Measurements from ENCODE around the gene FLNB.
A peak's percentile ranks its signal among the peaks of the same experiment; 100 is the strongest.

The FLNB gene

DNA sequence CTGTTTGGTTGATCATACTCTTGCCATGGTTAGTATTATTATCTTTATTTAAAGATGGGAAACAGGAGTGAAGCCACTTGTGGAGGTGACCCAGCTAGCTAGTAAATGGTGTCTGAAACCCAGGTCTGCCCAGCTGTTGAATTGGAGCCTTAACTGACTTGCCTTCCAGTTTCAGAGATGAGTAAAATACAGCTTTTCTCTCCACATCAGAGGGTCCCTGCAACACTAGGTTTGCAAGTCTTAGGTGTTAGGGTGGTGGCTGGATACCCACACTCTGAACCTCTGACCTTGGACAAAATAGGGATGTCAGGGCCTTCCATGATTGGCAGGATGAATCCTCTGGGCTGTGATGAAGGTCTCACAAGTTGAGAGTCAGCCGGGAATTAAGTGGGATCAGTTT is 4.1 kb downstream of the FLNB start:
- Histone ChIP-seq H3K36me3 (ENCODE audit: insufficient read depth, low read length) (no peaks in the 10 kb centered on the region), H3K27ac (ENCODE audit: low read depth, low read length) (no peak overlapping the region), H3K4me3 (ENCODE audit: low read length) (no peak overlapping the region), H3K9me3 (ENCODE audit: insufficient read depth, low read depth, low read length) (no peaks in the 10 kb centered on the region), H3K4me1 (ENCODE audit: insufficient read depth, low read length) (peaks cover 39% of the 10 kb centered on the region), H3K27me3 (ENCODE audit: insufficient read depth, low read length) (no peaks in the 10 kb centered on the region), H3K9ac (ENCODE audit: low read depth, low read length) (no peak overlapping the region)
- WGBS, result 85% methylated on average over 1 of the region's 1 CpG

DNA sequence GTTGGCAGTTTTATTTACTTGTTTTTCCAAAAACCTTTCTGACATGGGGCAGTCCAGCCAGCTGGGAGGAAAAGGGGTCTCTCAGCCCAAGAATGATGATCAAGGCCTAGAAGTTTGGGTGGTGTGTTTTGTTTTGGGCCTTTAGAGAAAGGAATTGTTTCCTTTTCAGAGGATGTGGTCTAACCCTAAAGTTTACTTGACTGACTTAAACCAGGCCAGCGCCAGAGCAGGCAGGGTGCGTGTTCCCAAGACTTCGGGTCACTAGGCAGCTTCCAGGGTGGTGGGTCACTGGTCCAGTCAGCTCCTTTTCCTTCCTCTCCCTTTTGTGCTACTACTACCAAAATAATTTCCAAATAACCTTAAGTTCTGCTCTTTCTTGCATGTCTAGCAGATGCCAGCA is 4.9 kb downstream of the FLNB start:
- no peak overlapping the region for H3K27ac ChIP-seq (ENCODE audit: low read depth, low read length)
- H3K4me3 ChIP-seq (ENCODE audit: low read length), result no peak overlapping the region
- peaks cover 47% of the 10 kb centered on the region for H3K4me1 ChIP-seq (ENCODE audit: insufficient read depth, low read length)
- H3K36me3 ChIP-seq (ENCODE audit: insufficient read depth, low read length), result no peaks in the 10 kb centered on the region
- no peaks in the 10 kb centered on the region for H3K27me3 ChIP-seq (ENCODE audit: insufficient read depth, low read length)
- no peaks in the 10 kb centered on the region for H3K9me3 ChIP-seq (ENCODE audit: insufficient read depth, low read depth, low read length)
- 94% methylated on average over 3 of the region's 3 CpGs for WGBS
- no peak overlapping the region for H3K9ac ChIP-seq (ENCODE audit: low read depth, low read length)

DNA sequence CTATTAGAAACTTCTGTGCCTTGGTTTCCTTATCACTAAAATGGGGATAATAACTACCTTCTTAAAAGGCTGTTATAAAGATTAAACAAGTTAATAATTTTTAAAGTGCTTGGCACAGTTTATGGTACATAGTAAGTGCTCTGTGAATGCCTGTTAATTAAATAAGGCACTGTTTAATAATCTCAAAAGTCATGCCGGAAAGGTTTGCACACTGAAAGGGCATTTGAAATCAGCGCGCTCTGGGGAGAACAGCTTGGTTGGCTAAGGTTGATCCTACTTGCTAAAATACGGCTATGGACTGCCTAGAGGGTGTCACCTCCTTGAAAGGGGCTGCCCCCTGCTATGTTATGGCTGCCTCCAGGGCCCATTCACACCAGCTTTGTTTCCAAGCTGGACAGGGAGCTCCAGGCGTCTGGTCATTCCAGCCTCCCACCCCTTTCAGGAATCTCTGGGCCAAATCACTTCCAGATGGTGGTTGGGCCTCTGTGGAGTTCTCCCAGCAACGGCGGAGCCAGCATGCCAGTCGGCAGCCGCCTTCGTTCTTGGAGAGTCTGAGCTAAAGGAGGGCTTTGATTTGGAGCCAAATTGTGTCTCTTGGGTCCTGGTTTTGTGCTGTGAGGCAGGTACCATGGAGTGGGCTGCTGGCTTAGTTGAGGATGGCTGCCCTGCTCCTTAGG is 5.9 kb downstream of the FLNB start:
- Histone ChIP-seq H3K4me3 (ENCODE audit: low read length) (no peak overlapping the region), H3K36me3 (ENCODE audit: insufficient read depth, low read length) (no peaks in the 10 kb centered on the region), H3K27me3 (ENCODE audit: insufficient read depth, low read length) (no peaks in the 10 kb centered on the region), H3K4me1 (ENCODE audit: insufficient read depth, low read length) (peaks cover 47% of the 10 kb centered on the region), H3K9me3 (ENCODE audit: insufficient read depth, low read depth, low read length) (no peaks in the 10 kb centered on the region), H3K27ac (ENCODE audit: low read depth, low read length) (0 out of 2 replicates have a peak overlapping the region, but pooled peaks have one; percentile 16), H3K9ac (ENCODE audit: low read depth, low read length) (no peak overlapping the region)
- 83% methylated on average over 10 of the region's 10 CpGs for WGBS

DNA sequence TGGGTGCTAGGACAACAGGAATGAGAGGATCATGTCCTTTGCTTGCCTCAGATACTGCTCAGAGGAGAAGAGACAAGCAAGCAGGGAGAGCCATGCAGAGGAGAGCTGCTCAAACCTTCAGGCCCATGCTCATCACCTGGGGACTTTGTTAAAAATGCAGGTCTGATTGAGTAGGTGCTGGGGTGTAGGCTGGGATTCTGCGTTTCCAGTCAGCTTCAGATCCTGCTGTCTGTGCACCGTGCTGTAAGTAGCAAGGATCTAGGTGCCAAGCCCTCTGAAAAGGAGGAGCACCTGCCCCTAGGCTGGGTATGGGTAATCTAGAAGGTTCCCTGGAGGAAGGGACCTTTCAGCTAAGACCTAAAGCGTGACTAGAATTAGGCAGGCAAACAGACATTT is 7.3 kb downstream of the FLNB start:
- no peaks in the 10 kb centered on the region for H3K36me3 ChIP-seq (ENCODE audit: insufficient read depth, low read length)
- no peaks in the 10 kb centered on the region for H3K9me3 ChIP-seq (ENCODE audit: insufficient read depth, low read depth, low read length)
- no peak overlapping the region for H3K27ac ChIP-seq (ENCODE audit: low read depth, low read length)
- H3K4me1 ChIP-seq (ENCODE audit: insufficient read depth, low read length), result peaks cover 52% of the 10 kb centered on the region
- WGBS, result 90% methylated on average over 3 of the region's 3 CpGs
- H3K27me3 ChIP-seq (ENCODE audit: insufficient read depth, low read length), result no peaks in the 10 kb centered on the region
- H3K4me3 ChIP-seq (ENCODE audit: low read length), result no peak overlapping the region
- H3K9ac ChIP-seq (ENCODE audit: low read depth, low read length), result no peak overlapping the region

- Histone ChIP-seq H3K9me3 (ENCODE audit: insufficient read depth, low read depth, low read length) (no peaks in the 10 kb centered on the region), H3K27ac (ENCODE audit: low read depth, low read length) (no peak overlapping the region), H3K4me1 (ENCODE audit: insufficient read depth, low read length) (peaks cover 53% of the 10 kb centered on the region), H3K27me3 (ENCODE audit: insufficient read depth, low read length) (no peaks in the 10 kb centered on the region), H3K36me3 (ENCODE audit: insufficient read depth, low read length) (no peaks in the 10 kb centered on the region), H3K4me3 (ENCODE audit: low read length) (no peak overlapping the region), H3K9ac (ENCODE audit: low read depth, low read length) (no peak overlapping the region)
- 83% methylated on average over 1 of the region's 1 CpG for whole genome bisulfite sequencing
Measured at GRCh38 chr3:58016710-58017109, 8.5 kb downstream of the FLNB start.

- peaks cover 53% of the 10 kb centered on the region for H3K4me1 ChIP-seq (ENCODE audit: insufficient read depth, low read length)
- H3K27ac ChIP-seq (ENCODE audit: low read depth, low read length), result no peak overlapping the region
Measured at GRCh38 chr3:58018892-58019742, 10.9 kb downstream of the FLNB start.

GRCh38 chr3:58020783-58021071 is 12.5 kb downstream of the FLNB start:
- WGBS, result 69% methylated on average over 7 of the region's 7 CpGs
- peaks cover 59% of the 10 kb centered on the region for H3K4me1 ChIP-seq (ENCODE audit: insufficient read depth, low read length)
- peak overlapping the region; percentile 53 for H3K9ac ChIP-seq (ENCODE audit: low read depth, low read length)
- no peaks in the 10 kb centered on the region for H3K27me3 ChIP-seq (ENCODE audit: insufficient read depth, low read length)
- no peaks in the 10 kb centered on the region for H3K9me3 ChIP-seq (ENCODE audit: insufficient read depth, low read depth, low read length)
- H3K4me3 ChIP-seq (ENCODE audit: low read length), result no peak overlapping the region
- peak overlapping the region; percentile 92 for H3K27ac ChIP-seq (ENCODE audit: low read depth, low read length)
- H3K36me3 ChIP-seq (ENCODE audit: insufficient read depth, low read length), result no peaks in the 10 kb centered on the region

More at GRCh38 chr3:58018892-58019742, 10.9 kb downstream of the FLNB start:
- no peaks in the 10 kb centered on the region for H3K27me3 ChIP-seq (ENCODE audit: insufficient read depth, low read length)
- H3K9me3 ChIP-seq (ENCODE audit: insufficient read depth, low read depth, low read length), result no peaks in the 10 kb centered on the region
- no peaks in the 10 kb centered on the region for H3K36me3 ChIP-seq (ENCODE audit: insufficient read depth, low read length)
- WGBS, result 98% methylated on average over 6 of the region's 8 CpGs
- no peak overlapping the region for H3K4me3 ChIP-seq (ENCODE audit: low read length)
- no peak overlapping the region for H3K9ac ChIP-seq (ENCODE audit: low read depth, low read length)

DNA sequence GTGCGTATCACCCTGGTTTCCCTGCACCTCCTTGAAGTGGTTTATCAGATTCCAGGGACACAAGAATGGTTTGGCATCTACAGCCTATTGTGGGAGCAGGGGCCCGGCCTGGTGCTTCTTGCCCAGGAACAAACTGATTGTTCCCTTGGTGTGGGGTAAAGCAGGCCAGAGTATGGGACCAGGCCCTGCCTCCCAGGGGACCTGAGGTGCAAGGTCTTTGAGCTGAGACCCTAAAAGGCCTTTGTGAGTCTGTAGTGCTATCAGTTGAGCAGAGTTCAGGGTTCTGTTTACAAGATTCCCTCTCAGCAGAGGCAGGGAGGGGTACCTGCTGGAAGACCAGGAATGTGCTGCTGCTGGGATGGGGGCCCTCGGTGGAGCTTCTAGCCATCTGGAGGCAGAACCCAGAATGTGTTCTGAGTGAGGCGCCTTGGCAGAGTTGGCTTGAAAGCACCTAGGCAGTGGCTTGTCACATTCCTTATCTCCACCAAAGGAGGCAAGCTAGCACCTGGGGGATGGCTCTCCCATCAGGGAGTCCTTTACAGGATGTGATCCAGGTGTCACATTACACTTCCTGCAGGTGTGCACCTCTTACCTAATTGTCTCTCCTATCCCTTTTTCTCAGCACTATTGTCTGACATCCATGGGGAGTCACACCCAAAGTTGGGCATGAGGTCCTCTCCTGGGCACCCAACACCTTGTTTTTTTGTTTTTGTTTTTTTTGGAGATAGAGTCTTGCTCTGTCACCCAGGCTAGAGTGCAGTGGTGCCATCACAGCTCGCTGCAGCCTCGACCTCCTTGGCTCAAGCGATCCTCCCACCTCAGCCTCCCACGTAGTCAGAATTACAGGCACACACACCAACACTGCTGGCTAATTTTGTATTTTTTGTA is 13.1 kb downstream of the FLNB start:
- 70% methylated on average over 8 of the region's 8 CpGs for WGBS
- no peaks in the 10 kb centered on the region for H3K9me3 ChIP-seq (ENCODE audit: insufficient read depth, low read depth, low read length)
- no peaks in the 10 kb centered on the region for H3K36me3 ChIP-seq (ENCODE audit: insufficient read depth, low read length)
- H3K4me3 ChIP-seq (ENCODE audit: low read length), result no peak overlapping the region
- H3K4me1 ChIP-seq (ENCODE audit: insufficient read depth, low read length), result peaks cover 64% of the 10 kb centered on the region
- peak overlapping the region; percentile 53 for H3K9ac ChIP-seq (ENCODE audit: low read depth, low read length)
- H3K27ac ChIP-seq (ENCODE audit: low read depth, low read length), result peak overlapping the region; percentile 92
- H3K27me3 ChIP-seq (ENCODE audit: insufficient read depth, low read length), result no peaks in the 10 kb centered on the region

- Histone ChIP-seq H3K36me3 (ENCODE audit: insufficient read depth, low read length) (no peaks in the 10 kb centered on the region), H3K4me3 (ENCODE audit: low read length) (no peak overlapping the region), H3K27me3 (ENCODE audit: insufficient read depth, low read length) (no peaks in the 10 kb centered on the region), H3K4me1 (ENCODE audit: insufficient read depth, low read length) (peaks cover 63% of the 10 kb centered on the region), H3K9ac (ENCODE audit: low read depth, low read length) (no peak overlapping the region), H3K9me3 (ENCODE audit: insufficient read depth, low read depth, low read length) (no peaks in the 10 kb centered on the region), H3K27ac (ENCODE audit: low read depth, low read length) (peak overlapping the region; percentile 54; the same call in 1 of the 2 replicates)
- 89% methylated on average over 5 of the region's 5 CpGs for WGBS
Measured at GRCh38 chr3:58021962-58022361, 13.7 kb downstream of the FLNB start.

DNA sequence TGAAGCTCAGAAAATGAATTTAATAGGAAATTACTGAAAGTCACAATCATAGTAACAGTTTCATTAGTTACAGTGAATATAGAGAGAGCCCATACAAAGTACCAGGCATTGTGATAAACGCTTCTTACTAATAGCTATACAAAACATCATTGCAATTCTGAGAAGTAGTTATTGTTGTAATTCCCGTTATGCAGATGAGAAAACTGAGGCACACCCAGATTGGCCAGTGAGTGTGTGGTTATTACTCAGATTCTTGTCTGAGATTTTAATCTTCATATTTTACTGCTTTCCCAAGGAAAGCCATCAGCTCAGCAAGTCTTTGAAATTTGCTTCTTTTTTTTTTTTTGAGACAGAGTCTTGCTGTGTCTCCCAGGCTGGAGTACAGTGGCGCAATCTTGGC is 14.3 kb downstream of the FLNB start:
- whole genome bisulfite sequencing, result 92% methylated on average over 2 of the region's 3 CpGs
- Histone ChIP-seq H3K4me1 (ENCODE audit: insufficient read depth, low read length) (peaks cover 65% of the 10 kb centered on the region), H3K27ac (ENCODE audit: low read depth, low read length) (peak overlapping the region; percentile 54; the same call in 1 of the 2 replicates)

GRCh38 chr3:58023531-58023930 is 15.3 kb downstream of the FLNB start:
- Histone ChIP-seq H3K4me3 (ENCODE audit: low read length) (no peak overlapping the region), H3K9ac (ENCODE audit: low read depth, low read length) (no peak overlapping the region), H3K27me3 (ENCODE audit: insufficient read depth, low read length) (no peaks in the 10 kb centered on the region), H3K36me3 (ENCODE audit: insufficient read depth, low read length) (no peaks in the 10 kb centered on the region), H3K27ac (ENCODE audit: low read depth, low read length) (no peak overlapping the region), H3K4me1 (ENCODE audit: insufficient read depth, low read length) (peaks cover 66% of the 10 kb centered on the region), H3K9me3 (ENCODE audit: insufficient read depth, low read depth, low read length) (no peaks in the 10 kb centered on the region)
- 94% methylated on average over 2 of the region's 2 CpGs for WGBS

More for the DNA sequence above, 14.3 kb downstream of the FLNB start:
- no peaks in the 10 kb centered on the region for H3K27me3 ChIP-seq (ENCODE audit: insufficient read depth, low read length)
- no peak overlapping the region for H3K4me3 ChIP-seq (ENCODE audit: low read length)
- H3K9ac ChIP-seq (ENCODE audit: low read depth, low read length), result no peak overlapping the region
- H3K9me3 ChIP-seq (ENCODE audit: insufficient read depth, low read depth, low read length), result no peaks in the 10 kb centered on the region
- no peaks in the 10 kb centered on the region for H3K36me3 ChIP-seq (ENCODE audit: insufficient read depth, low read length)

Data from HUES64 (cell line).